CD14-positive monocyte (primary cell): ENCODE measurements around the gene DYNC1H1. TPM values are rescaled to one million over a fixed set of nuclear protein-coding genes. Genes with fewer than 3 reads are reported as not detected.
A peak's percentile ranks its signal among the peaks of the same experiment; 100 is the strongest.

ENCODE experiments used
- DNase-seq, 3 donors: peaks; one replicate each; pipeline ENCODE4 v3.0.0-alpha.2; 2011 to 2022
- H2AFZ ChIP-seq: 2 replicates; pipeline ENCODE4 v1.6.0; 2012; ENCODE audit warnings: mild to moderate bottlenecking, low read depth, low read length, inconsistent platforms; ENCODE audit not compliant: insufficient read depth, poor library complexity, severe bottlenecking
- H3K27ac ChIP-seq, 2 donors: 1 replicate in 1 of 2; 2 replicates in 1 of 2; pipeline ENCODE4 v1.5.1; 2012 to 2013; ENCODE audit warnings: low read length in 2 of 2, control low read depth in 1 of 2, inconsistent platforms in 1 of 2, low read depth in 1 of 2, mild to moderate bottlenecking in 1 of 2
- H3K27me3 ChIP-seq, 2 donors: one replicate each; pipeline versions ENCODE4 v1.6.0 to v1.6.1; 2011 to 2013; ENCODE audit warnings: low read length in 2 of 2; ENCODE audit not compliant: control insufficient read depth in 2 of 2, insufficient read depth in 2 of 2
- H3K36me3 ChIP-seq, 2 donors: replicated peaks in 1 of 2; 1 replicate in 1 of 2; 2 replicates in 1 of 2; pipeline versions ENCODE4 v1.5.1 to v1.6.1; 2012 to 2013; ENCODE audit warnings: low read length in 2 of 2, control low read depth in 1 of 2, inconsistent platforms in 1 of 2, mild to moderate bottlenecking in 1 of 2; ENCODE audit not compliant: insufficient read depth in 2 of 2, control insufficient read depth in 1 of 2
- H3K4me1 ChIP-seq, 2 donors: 1 replicate in 1 of 2; 2 replicates in 1 of 2; pipeline versions ENCODE4 v1.5.1 to v1.6.1; 2012 to 2013; ENCODE audit warnings: low read length in 2 of 2, control low read depth in 1 of 2, inconsistent platforms in 1 of 2, mild to moderate bottlenecking in 1 of 2, moderate library complexity in 1 of 2; ENCODE audit not compliant: insufficient read depth in 2 of 2, control insufficient read depth in 1 of 2
- H3K4me2 ChIP-seq: replicated peaks from 2 replicates; pipeline ENCODE3; 2012; ENCODE audit warnings: low read length, moderate library complexity, mild to moderate bottlenecking; ENCODE audit not compliant: poor library complexity, severe bottlenecking; ENCODE audit errors: extremely low read depth
- H3K4me3 ChIP-seq, 3 experiments: fragments of 200-600 bp in 1 of 3; sonication (generic) in 1 of 3; replicated peaks in 1 of 3; 1 replicate in 2 of 3; 2 replicates in 1 of 3; pipeline ENCODE4 v1.5.1; 2011 to 2013; ENCODE audit warnings: low read length in 3 of 3, mild to moderate bottlenecking in 3 of 3, control low read depth in 2 of 3, low read depth in 2 of 3, inconsistent platforms in 1 of 3, moderate library complexity in 1 of 3
- H3K79me2 ChIP-seq: 2 replicates; pipeline ENCODE4 v1.6.0; 2012; ENCODE audit warnings: mild to moderate bottlenecking, control low read depth, inconsistent platforms, low read length, moderate library complexity; ENCODE audit not compliant: insufficient read depth
- H3K9ac ChIP-seq: 2 replicates; pipeline ENCODE4 v1.6.0; 2017; ENCODE audit warnings: low read length, mild to moderate bottlenecking; ENCODE audit not compliant: insufficient read depth, poor library complexity, severe bottlenecking
- H3K9me3 ChIP-seq, 2 donors: replicated peaks in 1 of 2; 1 replicate in 1 of 2; 2 replicates in 1 of 2; pipeline versions ENCODE4 v1.5.1 to v1.6.1; 2012 to 2013; ENCODE audit warnings: low read length in 2 of 2, control low read depth in 1 of 2; ENCODE audit not compliant: control insufficient read depth in 1 of 2, insufficient read depth in 1 of 2
- H4K20me1 ChIP-seq: 2 replicates; pipeline ENCODE4 v1.6.0; 2012; ENCODE audit warnings: mild to moderate bottlenecking, low read length, control low read depth, moderate library complexity; ENCODE audit not compliant: insufficient read depth
- H3K27ac Mint-ChIP-seq, 7 donors: one replicate each; pipeline ENCODE4 v1.8.0; 2020; ENCODE audit warnings: mild to moderate bottlenecking in 7 of 7, mixed read lengths in 7 of 7, moderate library complexity in 6 of 7, inconsistent platforms in 2 of 7
- H3K27me3 Mint-ChIP-seq, 3 donors: one replicate each; pipeline ENCODE4 v1.8.0; 2021 to 2022; ENCODE audit warnings: low read depth in 3 of 3, mild to moderate bottlenecking in 3 of 3, mixed read lengths in 3 of 3, moderate library complexity in 3 of 3, inconsistent platforms in 1 of 3
- H3K36me3 Mint-ChIP-seq, 2 donors: one replicate each; pipeline ENCODE4 v1.8.0; 2020; ENCODE audit warnings: mixed read lengths in 2 of 2, inconsistent platforms in 1 of 2, mild to moderate bottlenecking in 1 of 2
- H3K4me1 Mint-ChIP-seq: one replicate; pipeline ENCODE4 v1.8.0; 2020; ENCODE audit warnings: mild to moderate bottlenecking, mixed read lengths
- H3K4me3 Mint-ChIP-seq, 2 donors: one replicate each; pipeline ENCODE4 v1.8.0; 2020; ENCODE audit warnings: mild to moderate bottlenecking in 2 of 2, mixed read lengths in 2 of 2, moderate library complexity in 1 of 2
- H3K9me3 Mint-ChIP-seq, 7 donors: one replicate each; pipeline ENCODE4 v1.8.0; 2020 to 2022; ENCODE audit warnings: mixed read lengths in 7 of 7, mild to moderate bottlenecking in 6 of 7, moderate library complexity in 6 of 7, inconsistent platforms in 2 of 7
- WGBS: methylation state at CpG from one replicate; pipeline ENCODE4 v1.1.5; 2013; ENCODE audit warnings: missing lambda C conversion rate; ENCODE audit not compliant: insufficient coverage; 5-methylcytosine and 5-hydroxymethylcytosine counted together
- intact Hi-C, 2 donors: fragments of 100-400 bp; cut with micrococcal nuclease; formaldehyde crosslinking; loops; one replicate each; pipeline versions ENCODE4 v1.15.0 to v1.15.1; 2023
- polyA plus RNA-seq, 3 donors: library from polyadenylated mRNA; depleted of rRNA in 1 of 3; unstranded in 2 of 3; stranded (reverse) in 1 of 3; fragments of 300-500 nt in 2 of 3; fragments of >200 nt in 1 of 3; fragmentation: Illumina TruSeq in 2 of 3; gene quantifications; 1 replicate in 2 of 3; 2 replicates in 1 of 3; pipeline ENCODE4 v1.2.3, GENCODE V29; 2012 to 2021
- TF ChIP-seq, protein P1 (sequence below): fragments of 200-600 bp; IDR thresholded peaks from one replicate; pipeline ENCODE4 v1.8.0; 2022; ENCODE audit warnings: antibody characterized with exemption, mild to moderate bottlenecking

The DYNC1H1 gene
- polyA plus RNA-seq, 3 donors = 14.7 to 87.3 (median 23.6) TPM

DNA sequence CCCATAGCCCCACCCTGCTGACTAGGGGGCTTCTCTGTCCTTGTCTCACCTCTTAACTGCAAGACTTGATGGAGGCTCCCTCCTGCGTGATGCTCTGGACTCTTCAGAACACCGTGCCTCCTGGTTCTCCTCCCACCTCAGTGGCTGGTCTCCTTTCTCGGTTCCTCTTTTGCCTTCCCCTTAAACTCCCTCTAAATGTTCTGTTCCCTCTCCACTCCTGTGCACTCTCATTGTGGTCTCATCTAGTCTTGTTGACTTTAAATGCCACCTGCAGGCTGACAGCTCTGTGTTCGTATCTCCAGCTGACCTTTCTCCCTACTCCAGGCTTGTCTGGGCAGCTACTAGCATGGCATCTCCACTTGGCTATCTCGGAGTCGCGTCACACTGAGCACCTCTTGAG is 28.3 kb downstream of the DYNC1H1 start:
- no peak overlapping the region for H2AFZ ChIP-seq
- H3K79me2 ChIP-seq = peaks cover 6% of the 10 kb centered on the region
- DNase-seq = peak; percentile 30 to 49 (median 42)
- TF ChIP-seq, protein P1, sequence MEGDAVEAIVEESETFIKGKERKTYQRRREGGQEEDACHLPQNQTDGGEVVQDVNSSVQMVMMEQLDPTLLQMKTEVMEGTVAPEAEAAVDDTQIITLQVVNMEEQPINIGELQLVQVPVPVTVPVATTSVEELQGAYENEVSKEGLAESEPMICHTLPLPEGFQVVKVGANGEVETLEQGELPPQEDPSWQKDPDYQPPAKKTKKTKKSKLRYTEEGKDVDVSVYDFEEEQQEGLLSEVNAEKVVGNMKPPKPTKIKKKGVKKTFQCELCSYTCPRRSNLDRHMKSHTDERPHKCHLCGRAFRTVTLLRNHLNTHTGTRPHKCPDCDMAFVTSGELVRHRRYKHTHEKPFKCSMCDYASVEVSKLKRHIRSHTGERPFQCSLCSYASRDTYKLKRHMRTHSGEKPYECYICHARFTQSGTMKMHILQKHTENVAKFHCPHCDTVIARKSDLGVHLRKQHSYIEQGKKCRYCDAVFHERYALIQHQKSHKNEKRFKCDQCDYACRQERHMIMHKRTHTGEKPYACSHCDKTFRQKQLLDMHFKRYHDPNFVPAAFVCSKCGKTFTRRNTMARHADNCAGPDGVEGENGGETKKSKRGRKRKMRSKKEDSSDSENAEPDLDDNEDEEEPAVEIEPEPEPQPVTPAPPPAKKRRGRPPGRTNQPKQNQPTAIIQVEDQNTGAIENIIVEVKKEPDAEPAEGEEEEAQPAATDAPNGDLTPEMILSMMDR = no peak
- H3K9me3 Mint-ChIP-seq = no peaks in the 10 kb centered on the region
- H3K27me3 ChIP-seq = no peaks in the 10 kb centered on the region
- no peak overlapping the region for H3K4me2 ChIP-seq
- H3K36me3 ChIP-seq = peaks cover 90 to 100% of the 10 kb centered on the region in 2 donors
- H3K4me1 Mint-ChIP-seq = peaks cover 10% of the 10 kb centered on the region
- H3K9ac ChIP-seq = no peak overlapping the region
- H3K27me3 Mint-ChIP-seq = no peaks in the 10 kb centered on the region
- H3K27ac Mint-ChIP-seq = peak overlapping the region in 6 of 7 donors; percentile 40 to 72 (median 53)
- intact Hi-C loops = loop anchor here in 1 of 2 donors (5.0 kb wide), 1 partner anchor 35 kb away; no protein-coding TSS in a partner anchor
- no peaks in the 10 kb centered on the region for H3K9me3 ChIP-seq
- 47% methylated on average over 7 of the region's 7 CpGs for WGBS
- H3K4me3 ChIP-seq = no peak overlapping the region
- H3K36me3 Mint-ChIP-seq = peaks cover 89 to 99% of the 10 kb centered on the region in 2 donors
- H3K27ac ChIP-seq = peak overlapping the region; percentile 4 to 17
- H4K20me1 ChIP-seq = peaks cover 65% of the 10 kb centered on the region
- H3K4me3 Mint-ChIP-seq = no peak overlapping the region
- peaks cover 2 to 8% of the 10 kb centered on the region in 2 donors for H3K4me1 ChIP-seq

DNA sequence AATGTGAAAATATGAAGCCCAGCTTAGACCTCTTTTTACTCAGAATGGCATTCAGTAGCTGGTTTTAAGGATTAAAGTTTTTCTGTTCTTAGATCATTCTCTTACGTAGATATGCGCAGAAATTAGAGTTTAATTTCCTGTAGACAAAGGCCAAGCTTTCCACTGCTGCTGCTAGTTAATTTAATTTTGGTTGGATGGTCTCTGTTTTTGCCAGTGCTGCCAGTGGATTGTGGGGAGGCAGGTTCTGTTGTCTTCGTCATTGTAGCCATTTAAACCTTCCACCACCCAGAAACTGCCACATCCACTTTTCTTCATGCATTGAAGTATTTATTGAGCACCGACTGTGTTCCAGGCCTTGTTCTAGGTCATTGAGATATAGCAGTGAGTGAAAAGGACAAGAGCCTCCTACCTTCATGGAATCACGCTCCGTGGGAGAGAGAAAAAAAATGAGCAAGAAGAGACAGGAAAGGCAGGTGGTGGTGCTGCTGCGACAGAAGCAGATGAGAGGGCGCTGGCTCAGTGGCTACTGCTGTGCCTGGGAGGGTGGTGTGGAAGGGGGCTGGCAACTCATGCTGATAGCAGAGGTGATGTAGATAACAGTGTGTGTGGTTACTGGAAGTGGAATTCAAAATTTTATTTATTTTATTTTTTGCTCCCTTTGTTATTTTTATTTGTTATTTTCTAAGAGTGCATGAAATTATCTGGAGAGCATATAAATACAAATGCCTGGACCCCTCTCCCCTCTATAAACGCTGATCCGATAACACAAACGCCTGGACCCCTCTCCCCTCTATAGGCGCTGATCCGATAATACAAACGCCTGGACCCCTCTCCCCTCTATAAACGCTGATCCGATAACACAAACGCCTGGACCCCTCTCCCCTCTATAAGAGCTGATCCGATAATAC is 33.3 kb downstream of the DYNC1H1 start:
- Mint-ChIP-seq H3K9me3 (no peaks in the 10 kb centered on the region), H3K4me1 (peaks cover 5% of the 10 kb centered on the region), H3K27me3 (no peaks in the 10 kb centered on the region), H3K4me3 (no peak overlapping the region), H3K27ac (peak overlapping the region in 1 of 7 donors; percentile 0), H3K36me3 (peaks cover 93 to 100% of the 10 kb centered on the region in 2 donors)
- WGBS = 100% methylated on average over 4 of the region's 18 CpGs
- no peaks in the 10 kb centered on the region for H3K27me3 ChIP-seq
- intact Hi-C loops = no loop called here
- no peak overlapping the region for H3K9ac ChIP-seq
- no peak overlapping the region for H3K27ac ChIP-seq
- no peaks in the 10 kb centered on the region for H3K9me3 ChIP-seq
- H3K4me2 ChIP-seq = no peak overlapping the region
- H2AFZ ChIP-seq = no peak overlapping the region
- H3K4me1 ChIP-seq = peaks cover 0 to 4% of the 10 kb centered on the region in 2 donors
- H3K4me3 ChIP-seq = no peak overlapping the region
- DNase-seq = no peak
- peaks cover 36% of the 10 kb centered on the region for H4K20me1 ChIP-seq
- peaks cover 87 to 100% of the 10 kb centered on the region in 2 donors for H3K36me3 ChIP-seq
- TF ChIP-seq, protein P1 = no peak
- peaks cover 6% of the 10 kb centered on the region for H3K79me2 ChIP-seq
